Astrocyte of the cerebellum (primary cell): ENCODE data around the gene TPR.

ENCODE experiments used
- DNase-seq: peaks from one replicate; pipeline ENCODE4 v3.0.0-alpha.2; 2011; ENCODE audit warnings: low read depth
- H3K4me3 ChIP-seq: 2 replicates; pipeline ENCODE4 v1.5.1; 2011; ENCODE audit warnings: mild to moderate bottlenecking, low read depth, low read length, moderate library complexity
- in situ Hi-C: cut with HindIII; loops from 2 replicates; pipeline ENCODE4 v1.10.0; 2017; ENCODE audit warnings: low sequenced_read_pairs
- TF ChIP-seq, protein P1 (sequence below): IDR thresholded peaks from 2 replicates; pipeline ENCODE4 v1.5.1; 2012; ENCODE audit warnings: low read length, low read depth, moderate library complexity, mild to moderate bottlenecking; ENCODE audit errors: missing control alignments

The TPR gene

DNA sequence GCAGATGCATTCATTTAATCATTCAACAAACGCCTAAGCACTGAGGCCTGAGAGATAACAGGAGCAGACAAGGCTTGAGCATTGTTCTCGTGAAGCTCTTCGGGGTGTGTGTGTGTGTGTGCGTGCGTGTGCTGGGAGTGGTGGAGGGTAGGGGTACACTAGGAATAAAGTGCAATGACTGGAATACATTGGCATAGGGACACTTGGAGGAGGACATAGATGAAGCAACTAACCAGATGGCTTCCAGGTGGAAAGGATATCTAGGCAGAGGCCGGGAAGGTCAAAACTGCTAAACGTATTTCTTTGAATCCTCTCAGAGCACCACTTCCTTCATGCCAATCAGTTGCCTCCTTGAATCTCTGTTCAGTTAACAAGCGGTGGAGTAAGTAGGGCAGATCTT, 92.6 kb downstream of the TPR start:
- in situ Hi-C loops: no loop called here
- TF ChIP-seq, protein P1, sequence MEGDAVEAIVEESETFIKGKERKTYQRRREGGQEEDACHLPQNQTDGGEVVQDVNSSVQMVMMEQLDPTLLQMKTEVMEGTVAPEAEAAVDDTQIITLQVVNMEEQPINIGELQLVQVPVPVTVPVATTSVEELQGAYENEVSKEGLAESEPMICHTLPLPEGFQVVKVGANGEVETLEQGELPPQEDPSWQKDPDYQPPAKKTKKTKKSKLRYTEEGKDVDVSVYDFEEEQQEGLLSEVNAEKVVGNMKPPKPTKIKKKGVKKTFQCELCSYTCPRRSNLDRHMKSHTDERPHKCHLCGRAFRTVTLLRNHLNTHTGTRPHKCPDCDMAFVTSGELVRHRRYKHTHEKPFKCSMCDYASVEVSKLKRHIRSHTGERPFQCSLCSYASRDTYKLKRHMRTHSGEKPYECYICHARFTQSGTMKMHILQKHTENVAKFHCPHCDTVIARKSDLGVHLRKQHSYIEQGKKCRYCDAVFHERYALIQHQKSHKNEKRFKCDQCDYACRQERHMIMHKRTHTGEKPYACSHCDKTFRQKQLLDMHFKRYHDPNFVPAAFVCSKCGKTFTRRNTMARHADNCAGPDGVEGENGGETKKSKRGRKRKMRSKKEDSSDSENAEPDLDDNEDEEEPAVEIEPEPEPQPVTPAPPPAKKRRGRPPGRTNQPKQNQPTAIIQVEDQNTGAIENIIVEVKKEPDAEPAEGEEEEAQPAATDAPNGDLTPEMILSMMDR: no peak
- H3K4me3 ChIP-seq: no peak overlapping the region
- no peak for DNase-seq

DNA sequence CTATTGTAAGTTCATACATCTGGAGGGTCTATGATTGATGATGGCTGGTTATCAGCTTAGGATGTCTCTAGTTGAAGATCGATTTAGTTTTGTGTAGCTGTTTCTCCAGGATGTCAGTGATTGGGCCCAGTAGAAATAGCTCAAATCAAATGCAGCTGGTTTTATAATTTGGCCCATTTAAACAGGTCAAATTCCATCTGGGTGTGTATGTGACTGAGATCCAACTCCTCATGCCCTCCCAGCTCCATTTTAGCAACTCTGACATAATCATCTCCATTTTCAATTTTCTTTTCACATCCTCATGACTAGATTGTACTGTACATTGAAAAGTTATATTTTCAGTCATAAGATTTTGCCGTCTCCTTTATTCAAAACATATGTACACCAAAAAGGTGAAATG, 99.2 kb downstream of the TPR start:
- TF ChIP-seq, protein P1: no peak
- no peak for DNase-seq
- in situ Hi-C loops: no loop called here
- H3K4me3 ChIP-seq: no peak overlapping the region

DNA sequence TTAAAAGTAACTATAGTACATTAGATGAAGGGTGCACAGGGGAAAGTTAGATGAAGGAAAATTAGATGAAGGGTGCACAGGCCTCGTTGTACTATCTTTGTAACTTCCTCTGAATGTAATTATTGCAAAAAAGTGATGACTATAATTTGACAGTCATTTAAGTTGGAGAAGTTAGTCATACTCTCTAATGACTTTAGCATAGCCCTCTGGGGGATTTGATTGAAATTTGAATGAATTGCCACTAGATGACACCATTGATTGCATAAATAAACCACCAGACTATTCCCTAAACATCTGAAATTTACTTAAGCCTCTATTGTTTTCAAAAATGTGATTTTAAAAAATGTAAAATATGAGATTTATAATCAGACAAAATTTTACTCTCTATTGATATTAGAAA, 102.6 kb downstream of the TPR start:
- no peak overlapping the region for H3K4me3 ChIP-seq
- no peak for DNase-seq

DNA sequence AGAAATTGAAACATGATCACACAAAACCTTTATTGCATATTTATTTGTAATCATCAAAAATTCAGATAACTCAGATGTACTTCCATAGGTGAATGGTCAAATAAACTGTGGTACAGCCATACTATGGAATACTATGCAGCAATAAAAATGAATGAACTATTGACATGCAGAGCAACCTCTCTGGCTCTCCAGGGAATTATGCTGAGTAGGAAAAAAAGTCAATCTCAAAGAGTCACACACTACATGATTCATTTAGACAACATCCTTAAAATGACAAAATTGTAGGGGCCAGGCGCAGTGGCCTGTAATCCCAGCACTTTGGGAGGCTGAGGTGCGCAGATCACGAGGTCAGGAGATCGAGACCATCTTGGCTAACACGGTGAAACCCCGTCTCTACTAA, 104.0 kb downstream of the TPR start:
- TF ChIP-seq, protein P1: no peak
- in situ Hi-C loops: no loop called here
- no peak for DNase-seq

More for the DNA sequence above, 102.6 kb downstream of the TPR start:
- TF ChIP-seq, protein P1: no peak
- in situ Hi-C loops: no loop called here

More for the DNA sequence above, 104.0 kb downstream of the TPR start:
- H3K4me3 ChIP-seq: no peak overlapping the region
